Measurements from ENCODE around the gene SPRN. TPM values are rescaled to one million over a fixed set of nuclear protein-coding genes. Genes with fewer than 3 reads are reported as not detected.
"Not testable (repeated sequence)": the region's sequence is repeated elsewhere in the genome, so short reads cannot be mapped to it uniquely, and the experiment has no call there.

The SPRN gene
- total RNA-seq, 2 donors from 2014 or later, result 0.09 to 1.2 TPM

GRCh38 chr10:133442191-133442966 lies 18.0 kb upstream of the SPRN start:
- no peaks in the 10 kb centered on the region for H3K9me3 ChIP-seq
- no peak overlapping the region for H3K27ac ChIP-seq
- H3K36me3 ChIP-seq, result no peaks in the 10 kb centered on the region
- no peaks in the 10 kb centered on the region for H3K27me3 ChIP-seq (replicated peaks; ENCODE audit: insufficient read depth)
- intact Hi-C loops (cut with DNase I), result no loop called here
- 86% methylated on average over 16 of the region's 23 CpGs for WGBS
- H3K4me3 ChIP-seq, result no peak overlapping the region
- no peaks in the 10 kb centered on the region for H3K4me1 ChIP-seq (replicated peaks)
- no peak for TF ChIP-seq POLR2AphosphoS5 (IDR thresholded peaks at IDR 0.05)
- no peak for TF ChIP-seq POLR2A (IDR thresholded peaks at IDR 0.05)
- TF ChIP-seq CTCF (IDR thresholded peaks at IDR 0.05), result no peak
- DNase-seq (ENCODE audit: low spot score), result no peak

- TF ChIP-seq POLR2A (IDR thresholded peaks at IDR 0.05), result no peak
- TF ChIP-seq CTCF (IDR thresholded peaks at IDR 0.05), result no peak
- TF ChIP-seq POLR2AphosphoS5 (IDR thresholded peaks at IDR 0.05), result no peak
- Histone ChIP-seq H3K27me3 (replicated peaks; ENCODE audit: insufficient read depth) (no peaks in the 10 kb centered on the region), H3K36me3 (no peaks in the 10 kb centered on the region), H3K9me3 (no peaks in the 10 kb centered on the region), H3K4me3 (no peak overlapping the region), H3K27ac (no peak overlapping the region), H3K4me1 (replicated peaks) (no peaks in the 10 kb centered on the region)
- intact Hi-C loops (cut with DNase I), result no loop called here
- 78% methylated on average over 12 of the region's 12 CpGs for WGBS
- DNase-seq (ENCODE audit: low spot score), result no peak
Observed at GRCh38 chr10:133441780-133442179, 17.4 kb upstream of the SPRN start.

GRCh38 chr10:133441356-133441755 lies 16.9 kb upstream of the SPRN start:
- intact Hi-C loops (cut with DNase I); H3K27ac ChIP-seq; H3K4me3 ChIP-seq; H3K27me3 ChIP-seq (replicated peaks; ENCODE audit: insufficient read depth); H3K4me1 ChIP-seq (replicated peaks); H3K9me3 ChIP-seq; DNase-seq (ENCODE audit: low spot score); H3K36me3 ChIP-seq: not testable (repeated sequence)
- WGBS, result 78% methylated on average over 7 of the region's 21 CpGs

GRCh38 chr10:133440633-133441285 lies 16.3 kb upstream of the SPRN start:
- Histone ChIP-seq H3K4me1 (replicated peaks) (no peaks in the 10 kb centered on the region), H3K27ac (no peak overlapping the region), H3K36me3 (no peaks in the 10 kb centered on the region), H3K27me3 (replicated peaks; ENCODE audit: insufficient read depth) (no peaks in the 10 kb centered on the region), H3K4me3 (no peak overlapping the region), H3K9me3 (no peaks in the 10 kb centered on the region)
- no peak for DNase-seq (ENCODE audit: low spot score)
- TF ChIP-seq POLR2A (IDR thresholded peaks at IDR 0.05) (no peak), CTCF (IDR thresholded peaks at IDR 0.05) (no peak)
- intact Hi-C loops (cut with DNase I), result no loop called here
- 97% methylated on average over 18 of the region's 18 CpGs for WGBS

GRCh38 chr10:133439517-133440461 lies 15.4 kb upstream of the SPRN start:
- no peak for TF ChIP-seq POLR2A (IDR thresholded peaks at IDR 0.05)
- TF ChIP-seq CTCF (IDR thresholded peaks at IDR 0.05), result no peak
- no peak for TF ChIP-seq POLR2AphosphoS5 (IDR thresholded peaks at IDR 0.05)

More at GRCh38 chr10:133439517-133440461, 15.4 kb upstream of the SPRN start:
- H3K36me3 ChIP-seq, result no peaks in the 10 kb centered on the region
- no peaks in the 10 kb centered on the region for H3K27me3 ChIP-seq (replicated peaks; ENCODE audit: insufficient read depth)
- 88% methylated on average over 25 of the region's 25 CpGs for whole genome bisulfite sequencing
- H3K4me1 ChIP-seq (replicated peaks), result no peaks in the 10 kb centered on the region
- no peak overlapping the region for H3K4me3 ChIP-seq
- H3K27ac ChIP-seq, result no peak overlapping the region
- intact Hi-C loops (cut with DNase I), result no loop called here
- H3K9me3 ChIP-seq, result no peaks in the 10 kb centered on the region
- no peak for DNase-seq (ENCODE audit: low spot score)
